HG02970 (cell line): ENCODE data around the gene NRIP1.

Experiments
- ATAC-seq: cut with Tn5 transposase; IDR thresholded peaks from one replicate; pipeline ENCODE4 v1.9.1; 2021; ENCODE audit warnings: mild to moderate bottlenecking, moderate library complexity, moderate number of reproducible peaks; ENCODE audit not compliant: unreplicated experiment, low FRiP score

The NRIP1 gene

GRCh38 chr21:14987370-14988170, 77.2 kb downstream of the NRIP1 start:
- no peak for ATAC-seq

- ATAC-seq: no peak
Observed at GRCh38 chr21:14985306-14985705, 79.5 kb downstream of the NRIP1 start.

- ATAC-seq: no peak
Observed at GRCh38 chr21:14982336-14982735, 82.5 kb downstream of the NRIP1 start.

GRCh38 chr21:14981246-14981645, 83.6 kb downstream of the NRIP1 start:
- no peak for ATAC-seq

GRCh38 chr21:14979264-14979663, 85.5 kb downstream of the NRIP1 start:
- no peak for ATAC-seq

GRCh38 chr21:14977814-14978213, 87.0 kb downstream of the NRIP1 start:
- ATAC-seq: no peak

- no peak for ATAC-seq
Observed at GRCh38 chr21:14975136-14975919, 89.5 kb downstream of the NRIP1 start.

GRCh38 chr21:14972678-14973077, 92.1 kb downstream of the NRIP1 start:
- no peak for ATAC-seq

- ATAC-seq: no peak
Observed at GRCh38 chr21:14968821-14969220, 96.0 kb downstream of the NRIP1 start.

- ATAC-seq: no peak
Observed at GRCh38 chr21:14968029-14968428, 96.8 kb downstream of the NRIP1 start.

- no peak for ATAC-seq
Observed at GRCh38 chr21:14964621-14965020, 100.2 kb downstream of the NRIP1 start.

- no peak for ATAC-seq
Observed at GRCh38 chr21:14962217-14962616, 102.6 kb downstream of the NRIP1 start.

GRCh38 chr21:14961502-14961901, 103.3 kb downstream of the NRIP1 start:
- ATAC-seq: no peak

GRCh38 chr21:14959343-14959742, 105.5 kb downstream of the NRIP1 start:
- no peak for ATAC-seq

- no peak for ATAC-seq
Observed at GRCh38 chr21:14957836-14958235, 107.0 kb downstream of the NRIP1 start.

GRCh38 chr21:14956807-14957206, 108.0 kb downstream of the NRIP1 start:
- ATAC-seq: no peak

GRCh38 chr21:14955936-14956520, 108.8 kb downstream of the NRIP1 start:
- no peak for ATAC-seq

GRCh38 chr21:14952916-14953315, 111.9 kb downstream of the NRIP1 start:
- no peak for ATAC-seq

GRCh38 chr21:14949603-14950002, 115.2 kb downstream of the NRIP1 start:
- no peak for ATAC-seq

GRCh38 chr21:14947613-14948160, 117.1 kb downstream of the NRIP1 start:
- ATAC-seq: no peak

GRCh38 chr21:14945176-14945575, 119.6 kb downstream of the NRIP1 start:
- no peak for ATAC-seq
